ENCODE data around the gene PNMA8B.

Gene PNMA8B

GRCh38 chr19:46486358-46486757, 9.3 kb downstream of the PNMA8B start:
- DNase-seq (ENCODE audit: low read depth) = no peak

- DNase-seq (ENCODE audit: low read depth) = no peak
Measured at GRCh38 chr19:46484656-46485055, 11.0 kb downstream of the PNMA8B start.

- DNase-seq (ENCODE audit: low read depth) = no peak
Measured at GRCh38 chr19:46482631-46483030, 13.0 kb downstream of the PNMA8B start.

GRCh38 chr19:46481947-46482346, 13.7 kb downstream of the PNMA8B start:
- no peak for DNase-seq (ENCODE audit: low read depth)

- no peak for DNase-seq (ENCODE audit: low read depth)
Measured at GRCh38 chr19:46481223-46481848, 14.3 kb downstream of the PNMA8B start.

GRCh38 chr19:46480415-46480814, 15.3 kb downstream of the PNMA8B start:
- no peak for DNase-seq (ENCODE audit: low read depth)

GRCh38 chr19:46478356-46478986, 17.2 kb downstream of the PNMA8B start:
- no peak for DNase-seq (ENCODE audit: low read depth)

- no peak for DNase-seq (ENCODE audit: low read depth)
Measured at GRCh38 chr19:46475986-46476385, 19.7 kb downstream of the PNMA8B start.

- no peak for DNase-seq (ENCODE audit: low read depth)
Measured at GRCh38 chr19:46474211-46474610, 21.5 kb downstream of the PNMA8B start.

- no peak for DNase-seq (ENCODE audit: low read depth)
Measured at GRCh38 chr19:46472592-46472991, 23.1 kb downstream of the PNMA8B start.

- no peak for DNase-seq (ENCODE audit: low read depth)
Measured at GRCh38 chr19:46471811-46472543, 23.7 kb downstream of the PNMA8B start.

GRCh38 chr19:46471116-46471733, 24.4 kb downstream of the PNMA8B start, which contains the start of gene PNMA8A:
TSS of gene PNMA8A (minus strand) at chr19:46471563. CDS start at chr19:46471035, 528 bp downstream.
- no peak for DNase-seq (ENCODE audit: low read depth)

- no peak for DNase-seq (ENCODE audit: low read depth)
Measured at GRCh38 chr19:46470376-46470775, 25.3 kb downstream of the PNMA8B start.

- no peak for DNase-seq (ENCODE audit: low read depth)
Measured at GRCh38 chr19:46469541-46470185, 26.0 kb downstream of the PNMA8B start.

GRCh38 chr19:46466536-46467196, 29.0 kb downstream of the PNMA8B start:
- DNase-seq (ENCODE audit: low read depth) = peak; percentile 69

- DNase-seq (ENCODE audit: low read depth) = no peak
Measured at GRCh38 chr19:46463516-46463915, 32.2 kb downstream of the PNMA8B start.

GRCh38 chr19:46461537-46461936, 34.1 kb downstream of the PNMA8B start:
- no peak for DNase-seq (ENCODE audit: low read depth)

- DNase-seq (ENCODE audit: low read depth) = no peak
Measured at GRCh38 chr19:46460981-46461380, 34.7 kb downstream of the PNMA8B start.

GRCh38 chr19:46460055-46460454, 35.6 kb downstream of the PNMA8B start:
- no peak for DNase-seq (ENCODE audit: low read depth)

- DNase-seq (ENCODE audit: low read depth) = no peak
Measured at GRCh38 chr19:46456930-46457329, 38.7 kb downstream of the PNMA8B start.

- DNase-seq (ENCODE audit: low read depth) = no peak
Measured at GRCh38 chr19:46454244-46454643, 41.4 kb downstream of the PNMA8B start.

GRCh38 chr19:46453661-46454060, 42.0 kb downstream of the PNMA8B start:
- no peak for DNase-seq (ENCODE audit: low read depth)

All from GM04503 (cell line).